Transverse colon (tissue), 4 donors: Measurements from ENCODE around the gene MTHFD1L. TPM values are rescaled to one million over a fixed set of nuclear protein-coding genes. Genes with fewer than 3 reads are reported as not detected.
A peak's percentile ranks its signal among the peaks of the same experiment; 100 is the strongest.

Experiments used
- DNase-seq: peaks from one replicate; pipeline ENCODE4 v3.0.0-alpha.2; 2019
- H3K27ac ChIP-seq, 4 donors: fragments of 200-600 bp; sonication (generic); 2 replicates each; pipeline ENCODE4 v1.5.1; 2016 to 2018; ENCODE audit warnings: inconsistent platforms in 4 of 4
- H3K27me3 ChIP-seq: fragments of 200-600 bp; sonication (generic); 2 replicates; pipeline ENCODE4 v1.5.1; 2017; ENCODE audit warnings: inconsistent platforms
- H3K36me3 ChIP-seq, 4 donors: fragments of 200-600 bp; sonication (generic); 2 replicates each; pipeline ENCODE4 v1.5.1; 2017 to 2019; ENCODE audit warnings: inconsistent platforms in 4 of 4
- H3K4me1 ChIP-seq, 4 donors: fragments of 200-600 bp; sonication (generic); 2 replicates each; pipeline ENCODE4 v1.5.1; 2017 to 2020; ENCODE audit warnings: inconsistent platforms in 4 of 4
- H3K4me3 ChIP-seq, 4 donors: fragments of 200-600 bp; sonication (generic); 1 replicate in 1 of 4; 2 replicates in 3 of 4; pipeline versions ENCODE4 v1.5.1 to v1.6.1; 2017 to 2019; ENCODE audit warnings: inconsistent platforms in 4 of 4
- H3K9me3 ChIP-seq, 2 donors: fragments of 200-600 bp; sonication (generic); 2 replicates each; pipeline ENCODE4 v1.5.1; 2017 to 2019; ENCODE audit warnings: inconsistent platforms in 2 of 2
- CTCF ChIP-seq, 5 experiments: fragments of 200-600 bp in 3 of 5; fragments of 450-650 bp in 2 of 5; sonication (generic) in 3 of 5; IDR thresholded peaks; 1 replicate in 2 of 5; 2 replicates in 3 of 5; pipeline ENCODE4 v1.5.1; 2016 to 2017; ENCODE audit warnings: antibody characterized with exemption in 5 of 5, inconsistent platforms in 3 of 5, mild to moderate bottlenecking in 2 of 5, moderate library complexity in 1 of 5
- EP300 ChIP-seq: sonication (generic); formaldehyde crosslinking; IDR thresholded peaks from one replicate; pipeline ENCODE4 v1.6.1; 2017; ENCODE audit warnings: antibody characterized with exemption, low read depth
- POLR2A ChIP-seq: fragments of 450-650 bp; IDR thresholded peaks from one replicate; pipeline ENCODE4 v1.6.1; 2016; ENCODE audit warnings: antibody characterized with exemption, mild to moderate bottlenecking, moderate library complexity
- POLR2AphosphoS5 ChIP-seq, 3 donors: sonication (generic); formaldehyde crosslinking; IDR thresholded peaks; one replicate each; pipeline ENCODE4 v1.6.1; 2016; ENCODE audit warnings: antibody characterized with exemption in 3 of 3
- whole genome bisulfite sequencing, 2 donors: methylation state at CpG; one replicate each; pipeline ENCODE4 v1.1.5; 2018; ENCODE audit warnings: low coverage in 1 of 2; 5-methylcytosine and 5-hydroxymethylcytosine counted together
- in situ Hi-C, 4 donors: fragments of 200-750 bp; cut with MboI; loops; one replicate each; pipeline versions ENCODE4 v1.15.0 to v1.15.1; 2017; ENCODE audit warnings: low sequenced_read_pairs in 3 of 4, low pct_ligation_motif_present in 1 of 4, low pct_unique_long_range_greater_than_20kb in 1 of 4
- intact Hi-C: fragments of 100-400 bp; cut with DNase I; formaldehyde crosslinking; loops from one replicate; pipeline ENCODE4 v1.15.1; 2023; ENCODE audit warnings: low total_unique reads
- total RNA-seq, 4 donors: library from RNA; depleted of rRNA; stranded (reverse); fragments of >200 nt; gene quantifications; one replicate each; pipeline ENCODE4 v1.1.0, GENCODE V29; 2016

The MTHFD1L gene
- total RNA-seq, 4 donors from 2014 or later: 0.82 to 10.1 (median 5.4) TPM

DNA sequence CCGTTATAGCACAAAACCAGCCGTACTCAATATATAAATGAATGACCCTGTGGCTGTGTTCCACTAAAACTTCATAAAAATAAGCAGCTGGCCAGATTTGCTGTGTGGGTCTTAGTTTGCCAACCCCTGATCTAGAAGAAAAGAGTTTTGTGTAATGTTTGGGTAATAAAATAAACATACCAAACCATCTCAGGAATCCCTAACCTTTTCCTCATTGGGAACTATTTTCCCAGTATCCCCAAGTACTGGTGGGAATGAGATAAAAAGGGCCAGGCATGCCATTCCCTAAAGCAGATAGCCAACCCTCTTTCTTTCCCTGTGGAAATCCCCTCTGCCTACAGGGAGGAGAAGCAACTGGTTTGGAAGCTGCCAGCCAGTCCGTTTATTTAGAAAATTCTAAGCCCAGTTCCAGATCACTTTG lies 205.1 kb downstream of the MTHFD1L start:
- H3K4me1 ChIP-seq: peaks cover 0 to 13% (median 0%) of the 10 kb centered on the region in 4 donors

DNA sequence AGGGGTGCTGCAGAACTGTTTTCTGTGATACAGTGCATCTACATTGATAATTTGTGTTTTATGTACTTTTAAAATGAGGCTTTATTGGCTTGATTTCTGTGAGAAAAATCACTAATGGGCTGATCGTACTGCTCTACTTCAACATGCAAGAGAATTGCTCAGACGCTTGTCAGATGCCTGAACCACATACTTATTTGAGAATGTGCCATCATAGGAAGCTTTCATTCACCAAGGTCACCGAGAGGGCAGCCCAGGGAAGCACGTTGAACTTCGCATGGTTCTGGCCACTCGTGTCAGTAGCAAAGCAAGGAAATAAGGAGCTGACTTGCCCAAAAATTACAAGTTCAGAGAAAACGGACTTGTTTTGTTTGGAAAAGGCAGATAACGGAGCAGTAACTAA lies 205.8 kb downstream of the MTHFD1L start:
- peaks cover 0 to 13% (median 0%) of the 10 kb centered on the region in 4 donors for H3K4me1 ChIP-seq
- in situ Hi-C loops (no loop called here), intact Hi-C loops (no loop called here)
- H3K4me3 ChIP-seq: peak overlapping the region in 3 of 4 donors; percentile 8 to 18 (median 10)
- TF ChIP-seq POLR2AphosphoS5 (IDR thresholded peaks at IDR 0.05): peak in 2 of 3 donors; percentile 43 to 49
- TF ChIP-seq POLR2A: no peak
- H3K27me3 ChIP-seq: no peaks in the 10 kb centered on the region
- 53 to 68% methylated on average over 8 of the region's 8 CpGs for whole genome bisulfite sequencing, 2 donors
- no peaks in the 10 kb centered on the region for H3K9me3 ChIP-seq
- no peak for DNase-seq
- no peaks in the 10 kb centered on the region for H3K36me3 ChIP-seq
- peak overlapping the region; percentile 55 to 74 (median 65) for H3K27ac ChIP-seq

More for the DNA sequence above, 205.1 kb downstream of the MTHFD1L start:
- no peaks in the 10 kb centered on the region for H3K36me3 ChIP-seq
- WGBS, 2 donors: 58 to 66% methylated on average over 3 of the region's 3 CpGs
- no peaks in the 10 kb centered on the region for H3K27me3 ChIP-seq
- intact Hi-C loops: no loop called here
- in situ Hi-C loops: no loop called here
- DNase-seq: no peak
- H3K9me3 ChIP-seq: no peaks in the 10 kb centered on the region
- H3K4me3 ChIP-seq: peak overlapping the region in 3 of 4 donors; percentile 8 to 18 (median 10)
- H3K27ac ChIP-seq: peak overlapping the region; percentile 55 to 74 (median 65)
- no peak for TF ChIP-seq CTCF (IDR thresholded peaks at IDR 0.05)
- TF ChIP-seq EP300: no peak
- TF ChIP-seq POLR2A: no peak
- no peak for TF ChIP-seq POLR2AphosphoS5 (IDR thresholded peaks at IDR 0.05)

DNA sequence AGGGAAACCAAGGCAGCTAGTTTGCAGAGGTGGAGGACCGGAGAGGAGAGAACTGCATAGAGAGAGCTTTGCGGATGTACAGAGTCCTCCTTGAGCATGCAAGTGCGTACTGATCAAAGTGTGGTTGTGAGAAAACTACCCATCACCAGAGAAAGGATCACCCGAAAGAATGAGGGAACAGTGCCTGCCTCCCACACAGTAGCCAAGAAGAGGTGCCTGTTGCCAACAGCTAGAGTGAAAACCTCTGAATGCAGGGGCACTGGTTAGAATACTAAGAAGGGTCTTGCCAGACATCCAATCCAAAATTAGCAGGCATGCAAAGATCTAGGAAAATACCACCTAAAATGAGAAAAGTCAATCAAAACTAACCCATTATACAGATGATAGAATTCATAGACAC lies 207.6 kb downstream of the MTHFD1L start:
- in situ Hi-C loops (no loop called here), intact Hi-C loops (no loop called here)
- H3K4me1 ChIP-seq: peaks cover 0 to 10% (median 0%) of the 10 kb centered on the region in 4 donors
- WGBS, 2 donors: 79% methylated on average over 4 of the region's 4 CpGs; no CpG with 5 or more reads in 1 of the 2 donors
- no peak for DNase-seq
- H3K27me3 ChIP-seq: no peaks in the 10 kb centered on the region
- H3K9me3 ChIP-seq: no peaks in the 10 kb centered on the region
- H3K36me3 ChIP-seq: no peaks in the 10 kb centered on the region
- no peak overlapping the region for H3K27ac ChIP-seq
- no peak for TF ChIP-seq CTCF (IDR thresholded peaks at IDR 0.05)
- TF ChIP-seq POLR2A: no peak
- no peak for TF ChIP-seq POLR2AphosphoS5 (IDR thresholded peaks at IDR 0.05)
- no peak for TF ChIP-seq EP300
- H3K4me3 ChIP-seq: no peak overlapping the region

DNA sequence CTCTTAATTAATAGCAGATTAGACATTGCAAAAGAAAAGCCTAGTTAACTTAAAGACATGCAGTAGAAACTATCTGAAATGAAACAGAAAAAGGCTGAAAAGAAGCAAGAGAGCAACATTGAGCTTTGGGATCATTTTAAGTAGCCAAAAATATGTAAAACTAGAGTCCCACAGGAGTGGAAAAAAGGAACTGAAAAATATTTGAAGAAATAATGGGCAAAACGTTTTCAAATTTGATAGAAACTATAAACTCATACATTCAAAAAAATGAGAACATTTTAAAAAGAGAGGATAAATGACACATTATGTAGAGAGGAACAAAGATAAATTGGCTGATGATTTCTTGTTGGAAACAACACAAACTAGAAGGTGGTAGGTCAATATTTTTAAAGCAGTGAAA lies 208.2 kb downstream of the MTHFD1L start:
- H3K9me3 ChIP-seq: no peaks in the 10 kb centered on the region
- no peaks in the 10 kb centered on the region for H3K36me3 ChIP-seq
- no peak for DNase-seq
- peaks cover 0 to 4% (median 0%) of the 10 kb centered on the region in 4 donors for H3K4me1 ChIP-seq
- no peak overlapping the region for H3K4me3 ChIP-seq
- 36% methylated on average over 1 of the region's 1 CpG; no CpG with 5 or more reads in 1 of the 2 donors for WGBS, 2 donors
- H3K27me3 ChIP-seq: no peaks in the 10 kb centered on the region
- no peak overlapping the region for H3K27ac ChIP-seq
- TF ChIP-seq POLR2A: no peak
- TF ChIP-seq EP300: no peak
- no peak for TF ChIP-seq POLR2AphosphoS5 (IDR thresholded peaks at IDR 0.05)
- TF ChIP-seq CTCF (IDR thresholded peaks at IDR 0.05): no peak
- intact Hi-C loops: no loop called here
- in situ Hi-C loops: no loop called here

DNA sequence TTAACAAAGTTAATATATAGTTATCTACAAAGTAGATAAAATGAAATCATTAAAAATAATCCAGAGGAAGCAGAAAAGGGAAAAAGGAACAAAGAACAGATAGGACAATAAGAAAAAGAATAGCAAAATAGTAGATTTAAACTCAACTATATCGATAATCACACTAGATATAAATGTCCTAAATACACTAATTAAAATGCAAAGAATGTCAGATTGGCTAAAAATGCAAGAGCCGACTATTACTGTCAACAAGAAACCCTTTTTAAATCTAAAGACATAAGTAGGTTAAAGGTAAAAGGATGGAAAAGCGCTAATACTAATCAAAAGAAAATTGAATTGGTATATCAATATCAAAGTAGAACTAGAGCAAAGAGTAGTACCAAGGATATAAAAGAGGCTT lies 209.5 kb downstream of the MTHFD1L start:
- 96% methylated on average over 3 of the region's 3 CpGs for WGBS, 2 donors
- DNase-seq: no peak
- TF ChIP-seq POLR2A (no peak), CTCF (IDR thresholded peaks at IDR 0.05) (no peak), EP300 (no peak), POLR2AphosphoS5 (IDR thresholded peaks at IDR 0.05) (no peak)
- in situ Hi-C loops: no loop called here
- H3K27me3 ChIP-seq: no peaks in the 10 kb centered on the region
- H3K9me3 ChIP-seq: no peaks in the 10 kb centered on the region
- no peaks in the 10 kb centered on the region for H3K36me3 ChIP-seq
- intact Hi-C loops: no loop called here
- H3K4me3 ChIP-seq: no peak overlapping the region
- no peak overlapping the region for H3K27ac ChIP-seq
- no peaks in the 10 kb centered on the region for H3K4me1 ChIP-seq
